Measurements from ENCODE around the gene KLHL22.
"Not testable (repeated sequence)": the region's sequence is repeated elsewhere in the genome, so short reads cannot be mapped to it uniquely, and the experiment has no call there.

The KLHL22 gene

DNA sequence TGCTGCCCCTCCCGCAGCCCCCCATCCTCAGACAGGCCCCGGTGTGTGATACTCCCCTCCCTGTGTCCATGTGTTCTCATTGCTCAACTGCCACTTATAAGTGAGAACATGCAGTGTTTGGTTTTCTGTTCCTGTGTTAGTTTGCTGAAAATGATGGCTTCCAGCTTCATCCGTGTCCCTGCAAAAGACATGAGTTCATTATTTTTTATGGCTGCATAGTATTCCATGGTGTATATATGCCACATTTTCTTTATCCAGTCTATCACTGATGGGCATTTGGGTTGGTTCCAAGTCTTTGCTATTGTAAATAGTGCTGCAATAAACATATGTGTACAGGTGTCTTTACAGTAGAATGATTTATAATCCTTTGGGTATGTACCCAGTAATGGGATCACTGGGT is 80.4 kb downstream of the KLHL22 start:
- not testable (repeated sequence) for DNase-seq

DNA sequence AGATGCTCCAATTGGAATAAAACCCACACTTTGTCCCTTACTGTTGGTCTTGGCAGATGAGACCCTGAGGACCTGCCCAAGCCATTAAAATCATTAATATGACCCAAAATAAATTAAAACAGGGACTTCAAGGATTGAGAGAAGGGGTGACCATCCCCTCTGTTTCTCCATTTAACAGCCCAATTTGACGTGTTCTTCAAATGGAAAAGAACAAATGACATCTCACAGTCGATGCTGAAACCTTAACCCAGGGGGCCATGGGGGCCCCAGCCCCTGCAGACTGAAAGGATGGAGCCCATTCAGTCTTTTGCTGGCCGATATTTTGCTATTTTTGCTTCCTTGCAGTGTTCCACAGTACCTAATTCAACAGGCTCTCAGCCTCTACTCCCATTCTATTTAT is 81.1 kb downstream of the KLHL22 start:
- DNase-seq: no peak

DNA sequence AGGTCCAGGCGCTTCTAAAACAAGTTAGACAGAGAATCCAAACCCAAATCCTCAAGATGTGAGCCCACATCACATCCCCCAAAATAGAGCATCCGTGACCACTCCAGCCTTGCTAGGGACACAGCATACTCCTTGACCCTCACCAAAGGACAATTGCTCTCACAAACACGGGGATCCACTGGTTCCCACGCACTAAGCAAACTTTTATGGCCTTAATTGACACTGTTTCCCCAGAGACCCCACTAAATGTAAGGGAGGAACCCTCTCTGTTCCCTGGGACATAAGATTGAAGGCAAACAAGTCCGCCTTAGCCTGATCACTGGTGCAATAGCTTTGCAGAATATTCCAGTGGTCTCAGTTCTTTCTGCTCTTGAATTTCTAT is 81.5 kb downstream of the KLHL22 start:
- no peak for DNase-seq

DNA sequence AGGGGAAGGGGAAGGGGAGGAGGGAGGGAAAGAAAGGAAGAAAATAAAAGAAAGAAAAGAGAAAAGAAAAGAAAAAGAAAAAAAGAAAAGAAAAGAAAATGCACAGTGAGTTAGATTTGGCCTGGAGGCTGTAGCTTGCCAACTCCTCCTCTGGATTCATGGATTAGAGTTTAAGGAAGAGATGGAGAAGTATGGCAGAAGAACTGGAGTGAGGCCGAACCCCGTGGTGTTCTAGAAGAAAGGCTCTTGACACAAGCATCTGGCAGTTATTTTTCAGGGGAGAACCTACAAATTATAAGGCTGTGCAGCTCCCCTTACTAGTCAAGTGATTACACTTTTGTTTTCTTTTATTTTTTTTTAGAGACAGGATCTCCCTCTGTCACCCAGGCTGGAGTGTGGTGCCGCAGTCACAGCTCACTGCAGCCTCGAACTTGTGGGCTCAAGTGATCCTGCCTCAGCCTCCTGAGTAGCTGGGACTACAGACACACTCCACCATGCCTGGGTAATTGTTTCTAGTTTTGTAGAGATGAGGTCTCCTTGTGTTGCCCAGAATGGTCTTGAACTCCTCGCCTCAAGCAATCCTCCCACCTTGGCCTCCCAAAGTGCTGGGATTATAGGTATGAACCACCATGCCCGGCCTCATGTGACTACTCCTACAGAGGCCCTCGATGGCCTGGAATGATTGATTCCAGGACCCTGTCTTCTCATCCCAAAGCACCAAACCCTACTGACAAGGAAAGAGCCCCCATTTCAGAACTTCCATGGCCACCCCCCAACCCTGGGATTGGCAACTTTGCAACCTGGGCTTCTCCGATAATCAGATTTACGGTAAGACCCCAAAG is 82.2 kb downstream of the KLHL22 start:
- no peak for DNase-seq

DNA sequence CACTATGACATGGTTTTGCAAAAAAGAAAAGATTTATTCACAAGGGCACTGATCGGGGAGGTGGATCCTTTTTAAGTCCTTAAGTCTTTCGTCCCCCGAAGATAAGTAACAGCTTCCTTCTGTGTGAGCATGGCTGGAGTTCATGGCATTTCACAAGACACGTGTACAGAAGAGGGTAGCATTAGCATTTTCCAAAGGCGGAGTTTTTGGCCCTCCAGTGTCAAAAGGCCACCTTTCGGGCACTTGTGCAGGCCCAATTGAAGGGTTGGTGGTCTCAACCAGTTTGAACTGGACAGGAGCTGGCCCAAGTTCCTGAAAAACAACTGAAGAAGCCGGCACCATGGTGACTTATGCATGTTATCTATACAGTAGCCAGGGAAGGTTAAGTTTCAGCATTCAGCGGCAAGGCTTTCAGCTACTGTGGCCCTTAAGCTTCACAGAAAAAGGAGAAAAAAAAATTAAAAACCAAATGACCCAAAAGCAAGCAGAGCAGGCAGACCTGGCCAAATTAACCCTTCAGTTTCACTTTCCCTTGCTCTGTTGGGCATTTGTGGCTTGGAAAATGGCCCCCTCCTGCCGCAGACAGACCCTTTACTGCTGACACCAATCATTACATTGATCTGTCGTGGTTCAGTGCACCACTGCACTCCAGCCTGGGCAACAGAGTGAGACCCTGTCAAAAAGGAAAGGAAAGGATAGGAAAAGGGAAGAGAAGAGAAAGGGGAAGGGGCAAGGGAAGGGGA is 83.0 kb downstream of the KLHL22 start:
- no peak for DNase-seq

- DNase-seq: not testable (repeated sequence)
Observed at GRCh38 chr22:20409385-20409784, 86.2 kb downstream of the KLHL22 start.

DNA sequence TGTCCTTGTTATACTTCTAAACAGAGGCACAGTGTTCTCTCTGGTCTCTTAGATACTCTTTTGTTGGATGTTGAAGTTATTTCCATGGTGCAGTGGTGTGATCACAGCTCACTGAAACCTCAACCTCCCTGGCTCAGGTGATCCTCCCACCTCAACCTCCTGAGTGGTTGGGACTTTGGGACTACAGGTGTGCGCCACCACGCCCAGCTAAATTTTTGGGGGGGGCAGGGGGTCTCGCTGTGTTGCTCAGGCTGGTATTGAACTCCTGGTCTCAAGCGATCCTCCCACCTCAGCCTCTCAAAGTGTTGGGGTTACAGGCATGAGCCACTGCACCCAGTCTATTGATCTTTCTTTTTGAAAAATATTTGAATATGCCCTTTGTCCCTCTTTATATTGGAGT is 86.7 kb downstream of the KLHL22 start:
- DNase-seq: no peak

DNA sequence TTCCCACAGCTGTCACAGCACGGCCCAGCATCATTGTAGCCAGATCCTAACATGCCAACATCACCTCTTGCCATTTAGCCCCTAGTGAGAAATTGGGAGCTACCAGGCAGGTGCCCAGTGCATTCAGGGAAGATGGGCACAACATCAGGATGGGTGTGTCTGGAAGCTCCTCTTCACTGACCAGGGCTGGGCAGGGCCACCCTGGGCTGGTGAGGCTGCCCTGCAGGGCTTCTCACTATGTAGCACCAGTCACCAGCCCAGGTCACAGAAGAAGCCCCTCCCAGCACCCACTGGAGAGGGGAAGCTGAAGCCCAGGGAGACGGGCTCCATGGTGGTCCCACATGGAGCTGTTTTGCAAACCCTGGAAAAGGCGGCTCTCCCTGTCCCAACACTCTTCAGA is 87.8 kb downstream of the KLHL22 start:
- DNase-seq: no peak

DNA sequence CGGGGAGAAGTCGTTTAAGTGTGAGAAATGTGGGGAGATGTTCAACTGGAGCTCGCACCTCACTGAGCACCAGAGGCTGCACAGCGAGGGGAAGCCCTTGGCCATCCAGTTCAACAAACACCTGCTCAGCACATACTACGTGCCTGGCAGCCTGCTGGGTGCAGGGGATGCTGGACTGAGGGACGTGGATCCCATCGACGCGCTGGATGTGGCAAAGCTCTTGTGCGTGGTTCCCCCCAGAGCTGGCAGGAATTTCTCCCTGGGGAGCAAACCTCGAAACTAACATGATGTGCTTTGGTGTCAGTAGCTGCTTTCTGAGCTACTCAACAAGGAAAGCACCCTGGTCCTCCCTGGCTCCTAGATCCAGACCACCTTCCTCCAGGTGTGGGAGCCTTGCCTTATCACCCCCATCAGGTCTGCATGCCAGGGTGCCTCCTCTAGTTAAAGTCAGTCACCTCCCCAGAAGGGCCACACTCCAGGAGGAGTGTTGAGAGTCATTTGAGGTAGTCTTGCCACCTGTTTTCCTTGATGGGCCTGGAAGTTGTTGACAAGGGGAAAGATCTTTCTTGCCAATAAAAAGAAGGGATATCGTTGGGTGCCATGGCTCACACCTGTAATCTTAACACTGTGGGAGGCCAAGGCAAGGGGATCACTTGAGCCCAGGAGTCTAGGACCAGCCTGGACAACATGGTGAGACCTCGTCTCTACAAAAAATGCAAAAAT is 88.7 kb downstream of the KLHL22 start:
- no peak for DNase-seq

GRCh38 chr22:20405931-20406685 is 89.5 kb downstream of the KLHL22 start:
- DNase-seq: no peak

DNA sequence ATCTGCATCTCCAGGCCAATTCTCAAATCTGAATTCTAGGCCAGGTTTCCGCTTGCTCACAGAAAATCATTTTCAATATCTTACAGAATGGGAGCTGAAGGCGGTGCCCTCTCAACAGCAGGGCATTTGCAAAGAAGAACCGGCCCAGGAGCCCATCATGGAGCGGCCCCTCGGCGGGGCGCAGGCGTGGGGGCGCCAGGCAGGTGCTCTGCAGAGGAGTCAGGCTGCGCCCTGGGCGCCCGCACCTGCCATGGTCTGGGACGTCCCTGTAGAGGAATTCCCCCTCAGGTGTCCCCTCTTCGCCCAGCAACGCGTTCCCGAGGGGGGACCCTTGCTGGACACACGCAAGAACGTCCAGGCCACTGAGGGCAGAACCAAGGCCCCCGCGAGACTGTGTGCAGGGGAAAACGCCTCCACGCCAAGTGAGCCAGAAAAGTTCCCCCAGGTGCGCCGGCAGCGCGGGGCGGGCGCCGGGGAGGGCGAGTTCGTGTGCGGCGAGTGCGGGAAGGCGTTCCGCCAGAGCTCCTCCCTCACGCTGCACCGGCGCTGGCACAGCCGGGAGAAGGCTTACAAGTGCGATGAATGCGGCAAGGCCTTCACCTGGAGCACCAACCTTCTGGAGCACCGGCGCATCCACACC is 90.2 kb downstream of the KLHL22 start:
- DNase-seq: no peak

DNA sequence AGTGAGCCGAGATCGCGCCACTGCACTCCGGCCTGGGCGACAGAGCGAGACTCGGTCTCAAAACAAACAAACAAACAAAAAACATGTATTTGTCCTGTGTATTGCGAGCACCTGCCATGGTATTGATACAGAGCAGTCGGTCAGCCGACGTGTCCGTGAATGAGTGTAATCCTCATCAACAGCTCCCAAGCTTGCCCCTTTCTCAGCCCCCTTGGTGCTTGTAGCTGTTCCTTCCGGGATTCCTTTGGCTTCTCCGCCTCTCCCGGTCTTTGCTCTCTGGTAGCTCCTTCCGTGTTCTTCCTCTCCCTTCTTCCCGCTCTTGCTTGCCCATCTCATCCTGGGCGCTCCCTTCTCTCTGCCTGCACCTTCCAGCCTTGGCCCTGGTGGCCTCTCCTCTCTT is 90.7 kb downstream of the KLHL22 start:
- DNase-seq: no peak

GRCh38 chr22:20403779-20404140 is 91.8 kb downstream of the KLHL22 start:
- no peak for DNase-seq

- no peak for DNase-seq
Observed at GRCh38 chr22:20402960-20403778, 92.4 kb downstream of the KLHL22 start.

GRCh38 chr22:20401376-20402014 is 94.1 kb downstream of the KLHL22 start:
- DNase-seq: no peak

DNA sequence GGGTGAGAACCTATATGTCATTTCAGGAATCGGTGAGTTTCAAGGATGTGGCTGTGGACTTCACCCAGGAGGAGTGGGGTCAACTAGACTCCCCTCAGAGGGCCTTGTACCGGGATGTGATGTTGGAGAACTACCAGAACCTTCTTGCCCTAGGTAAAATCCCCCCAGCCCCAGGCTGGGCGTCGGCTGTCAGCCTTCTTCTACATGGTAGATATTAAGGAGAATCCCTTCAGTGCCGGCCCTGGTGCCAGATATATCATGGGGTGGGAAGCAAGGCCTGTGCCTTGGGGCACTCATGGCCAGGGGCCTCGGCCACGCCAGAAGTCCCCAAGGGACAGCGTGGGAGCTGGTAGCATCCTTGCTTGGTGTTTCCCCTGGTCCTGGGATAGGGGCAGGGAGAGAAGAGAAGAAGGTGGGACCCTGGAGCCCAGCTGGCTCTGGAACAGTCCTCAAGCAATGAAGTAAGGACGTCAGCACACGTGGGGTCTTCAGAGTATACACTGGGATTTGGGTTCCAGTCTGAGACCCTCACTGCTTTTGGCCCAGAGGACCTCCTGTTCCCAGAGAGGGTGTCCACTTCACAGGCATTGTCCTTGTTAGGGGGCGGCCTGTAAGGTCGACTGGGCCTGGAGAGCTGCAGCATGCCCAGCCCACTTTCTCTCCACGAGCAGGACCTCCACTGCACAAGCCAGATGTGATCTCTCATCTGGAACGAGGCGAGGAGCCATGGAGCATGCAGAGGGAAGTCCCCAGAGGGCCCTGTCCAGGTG is 94.8 kb downstream of the KLHL22 start:
- DNase-seq: no peak

DNA sequence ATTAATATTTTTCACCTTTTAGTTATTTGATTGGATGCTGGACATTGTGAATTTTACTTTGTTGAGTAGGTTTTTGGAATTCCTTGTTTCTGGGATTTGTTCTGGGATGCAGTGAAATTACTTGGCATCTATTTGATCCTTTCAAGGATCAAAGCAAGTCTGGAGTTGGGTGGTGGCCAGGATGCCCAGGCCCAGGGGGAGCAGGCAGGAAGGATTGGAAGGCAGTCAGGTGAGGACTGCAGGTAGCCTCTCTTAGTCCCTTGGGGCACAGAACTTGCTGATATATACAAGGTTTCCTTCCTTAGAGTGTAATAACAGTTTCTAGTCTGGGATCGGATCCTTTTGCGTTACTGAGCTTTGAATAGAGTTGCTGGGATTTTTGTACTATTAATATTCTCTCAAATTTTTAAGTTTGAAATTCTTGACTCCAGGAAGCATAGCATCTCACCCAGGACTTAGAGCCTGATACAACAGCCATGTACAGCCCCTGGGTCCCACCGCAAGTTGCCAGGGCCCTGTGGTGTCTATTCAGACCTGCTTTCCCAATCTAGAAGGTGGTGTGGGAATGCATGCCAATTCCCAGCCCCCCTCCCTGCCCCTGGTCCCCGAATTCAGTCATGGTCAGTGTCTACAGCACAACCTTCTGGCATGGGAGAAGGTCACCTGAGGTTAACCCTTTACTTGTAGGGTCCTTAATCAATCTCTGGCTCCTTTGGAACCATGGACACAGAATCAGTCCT is 95.6 kb downstream of the KLHL22 start:
- no peak for DNase-seq

DNA sequence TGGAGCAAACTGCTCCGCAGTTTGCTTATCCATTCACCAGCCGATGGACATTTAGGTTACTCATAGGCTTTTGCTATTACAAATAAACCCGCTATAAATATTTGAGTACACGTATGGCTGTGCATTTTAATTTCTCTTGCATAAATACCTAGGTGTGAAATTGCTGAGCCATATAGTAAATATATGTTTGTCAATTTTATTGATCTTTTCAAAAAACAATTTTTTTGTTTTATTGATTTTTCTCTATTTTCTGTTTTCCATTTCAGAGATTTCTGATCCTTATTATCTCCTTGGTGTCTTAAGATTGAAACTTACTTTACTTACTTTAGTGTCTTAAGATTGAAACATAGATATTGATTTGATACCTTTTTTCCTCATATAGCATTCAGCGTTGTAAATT is 97.2 kb downstream of the KLHL22 start:
- no peak for DNase-seq

- DNase-seq: no peak
Observed at GRCh38 chr22:20397498-20397897, 98.1 kb downstream of the KLHL22 start.
